ENCODE results near the gene PHETA2.

The PHETA2 gene

GRCh38 chr22:42077486-42078125 is 3.6 kb downstream of the PHETA2 start:
- Histone ChIP-seq H3K27ac (ENCODE audit: low read depth, low read length) (no peak overlapping the region), H3K4me1 (ENCODE audit: control insufficient read depth in 1 of 2, insufficient read depth in 2 of 2, low read length in 2 of 2) (peaks cover 33 to 40% of the 10 kb centered on the region in 2 donors), H3K27me3 (ENCODE audit: control insufficient read depth in 1 of 2, insufficient read depth in 2 of 2, low read length in 2 of 2) (no peaks in the 10 kb centered on the region), H3K4me3 (ENCODE audit: low read depth in 1 of 2, low read length in 2 of 2) (no peak overlapping the region), H3K9me3 (ENCODE audit: control insufficient read depth in 1 of 2, low read length in 2 of 2) (no peaks in the 10 kb centered on the region), H3K9ac (ENCODE audit: low read depth in 1 of 2, low read length in 2 of 2) (peak overlapping the region in 1 of 2 donors; percentile 12), H3K36me3 (ENCODE audit: control insufficient read depth in 1 of 2, insufficient read depth in 2 of 2, low read length in 2 of 2) (peaks cover 0 to 12% of the 10 kb centered on the region in 2 donors)

GRCh38 chr22:42078469-42079318 is 4.6 kb downstream of the PHETA2 start:
- Histone ChIP-seq H3K9ac (ENCODE audit: low read depth in 1 of 2, low read length in 2 of 2) (peak overlapping the region; percentile 89 to 97), H3K27me3 (ENCODE audit: control insufficient read depth in 1 of 2, insufficient read depth in 2 of 2, low read length in 2 of 2) (no peaks in the 10 kb centered on the region), H3K4me3 (ENCODE audit: low read depth in 1 of 2, low read length in 2 of 2) (peak overlapping the region; percentile 72 to 84), H3K27ac (ENCODE audit: low read depth, low read length) (peak overlapping the region; percentile 95), H3K9me3 (ENCODE audit: control insufficient read depth in 1 of 2, low read length in 2 of 2) (no peaks in the 10 kb centered on the region), H3K4me1 (ENCODE audit: control insufficient read depth in 1 of 2, insufficient read depth in 2 of 2, low read length in 2 of 2) (peaks cover 27 to 36% of the 10 kb centered on the region in 2 donors), H3K36me3 (ENCODE audit: control insufficient read depth in 1 of 2, insufficient read depth in 2 of 2, low read length in 2 of 2) (peaks cover 4 to 23% of the 10 kb centered on the region in 2 donors)

- Histone ChIP-seq H3K9ac (ENCODE audit: low read depth in 1 of 2, low read length in 2 of 2) (peak within 1 kb of the TSS; percentile 89 to 97), H3K4me3 (ENCODE audit: low read depth in 1 of 2, low read length in 2 of 2) (peak within 1 kb of the TSS; percentile 72 to 84), H3K27ac (ENCODE audit: low read depth, low read length) (peak within 1 kb of the TSS; percentile 95), H3K4me1 (ENCODE audit: control insufficient read depth in 1 of 2, insufficient read depth in 2 of 2, low read length in 2 of 2) (peaks cover 24 to 31% of the 10 kb centered on the region in 2 donors), H3K27me3 (ENCODE audit: control insufficient read depth in 1 of 2, insufficient read depth in 2 of 2, low read length in 2 of 2) (no peaks in the 10 kb centered on the region), H3K9me3 (ENCODE audit: control insufficient read depth in 1 of 2, low read length in 2 of 2) (no peaks in the 10 kb centered on the region), H3K36me3 (ENCODE audit: control insufficient read depth in 1 of 2, insufficient read depth in 2 of 2, low read length in 2 of 2) (peaks cover 4 to 28% of the 10 kb centered on the region in 2 donors)
These were observed 5.5 kb downstream of the PHETA2 start, which contains the start of gene SMDT1 for GRCh38 chr22:42079319-42080251. TSS of gene SMDT1 (plus strand) at chr22:42079700. CDS start at chr22:42079769, 69 bp downstream.

GRCh38 chr22:42080287-42080686 is 6.2 kb downstream of the PHETA2 start:
- Histone ChIP-seq H3K9ac (ENCODE audit: low read depth in 1 of 2, low read length in 2 of 2) (peak overlapping the region; percentile 55 to 97), H3K27me3 (ENCODE audit: control insufficient read depth in 1 of 2, insufficient read depth in 2 of 2, low read length in 2 of 2) (no peaks in the 10 kb centered on the region), H3K36me3 (ENCODE audit: control insufficient read depth in 1 of 2, insufficient read depth in 2 of 2, low read length in 2 of 2) (peaks cover 4 to 34% of the 10 kb centered on the region in 2 donors), H3K27ac (ENCODE audit: low read depth, low read length) (peak overlapping the region; percentile 68), H3K9me3 (ENCODE audit: control insufficient read depth in 1 of 2, low read length in 2 of 2) (no peaks in the 10 kb centered on the region), H3K4me1 (ENCODE audit: control insufficient read depth in 1 of 2, insufficient read depth in 2 of 2, low read length in 2 of 2) (peaks cover 19 to 26% of the 10 kb centered on the region in 2 donors), H3K4me3 (ENCODE audit: low read depth in 1 of 2, low read length in 2 of 2) (peak overlapping the region; percentile 72 to 84)

- no peak overlapping the region for H3K27ac ChIP-seq (ENCODE audit: low read depth, low read length)
- H3K27me3 ChIP-seq (ENCODE audit: control insufficient read depth in 1 of 2, insufficient read depth in 2 of 2, low read length in 2 of 2), result no peaks in the 10 kb centered on the region
- peaks cover 15 to 16% of the 10 kb centered on the region in 2 donors for H3K4me1 ChIP-seq (ENCODE audit: control insufficient read depth in 1 of 2, insufficient read depth in 2 of 2, low read length in 2 of 2)
- no peak overlapping the region for H3K4me3 ChIP-seq (ENCODE audit: low read depth in 1 of 2, low read length in 2 of 2)
- H3K9ac ChIP-seq (ENCODE audit: low read depth in 1 of 2, low read length in 2 of 2), result no peak overlapping the region
- no peaks in the 10 kb centered on the region for H3K9me3 ChIP-seq (ENCODE audit: control insufficient read depth in 1 of 2, low read length in 2 of 2)
- H3K36me3 ChIP-seq (ENCODE audit: control insufficient read depth in 1 of 2, insufficient read depth in 2 of 2, low read length in 2 of 2), result peaks cover 21 to 50% of the 10 kb centered on the region in 2 donors
These were observed 9.1 kb downstream of the PHETA2 start for GRCh38 chr22:42083119-42083518.

- H3K9me3 ChIP-seq (ENCODE audit: control insufficient read depth in 1 of 2, low read length in 2 of 2), result no peaks in the 10 kb centered on the region
- no peaks in the 10 kb centered on the region for H3K27me3 ChIP-seq (ENCODE audit: control insufficient read depth in 1 of 2, insufficient read depth in 2 of 2, low read length in 2 of 2)
- peaks cover 21 to 50% of the 10 kb centered on the region in 2 donors for H3K36me3 ChIP-seq (ENCODE audit: control insufficient read depth in 1 of 2, insufficient read depth in 2 of 2, low read length in 2 of 2)
- H3K9ac ChIP-seq (ENCODE audit: low read depth in 1 of 2, low read length in 2 of 2), result no peak overlapping the region
- H3K4me1 ChIP-seq (ENCODE audit: control insufficient read depth in 1 of 2, insufficient read depth in 2 of 2, low read length in 2 of 2), result peaks cover 14 to 18% of the 10 kb centered on the region in 2 donors
- H3K27ac ChIP-seq (ENCODE audit: low read depth, low read length), result no peak overlapping the region
- no peak overlapping the region for H3K4me3 ChIP-seq (ENCODE audit: low read depth in 1 of 2, low read length in 2 of 2)
These were observed 10.8 kb downstream of the PHETA2 start for GRCh38 chr22:42084874-42085273.

- H3K9me3 ChIP-seq (ENCODE audit: control insufficient read depth in 1 of 2, low read length in 2 of 2), result no peaks in the 10 kb centered on the region
- H3K36me3 ChIP-seq (ENCODE audit: control insufficient read depth in 1 of 2, insufficient read depth in 2 of 2, low read length in 2 of 2), result peaks cover 21 to 50% of the 10 kb centered on the region in 2 donors
- H3K4me3 ChIP-seq (ENCODE audit: low read depth in 1 of 2, low read length in 2 of 2), result no peak overlapping the region
- H3K27me3 ChIP-seq (ENCODE audit: control insufficient read depth in 1 of 2, insufficient read depth in 2 of 2, low read length in 2 of 2), result no peaks in the 10 kb centered on the region
- H3K27ac ChIP-seq (ENCODE audit: low read depth, low read length), result no peak overlapping the region
- no peak overlapping the region for H3K9ac ChIP-seq (ENCODE audit: low read depth in 1 of 2, low read length in 2 of 2)
- peaks cover 12 to 14% of the 10 kb centered on the region in 2 donors for H3K4me1 ChIP-seq (ENCODE audit: control insufficient read depth in 1 of 2, insufficient read depth in 2 of 2, low read length in 2 of 2)
These were observed 12.0 kb downstream of the PHETA2 start for GRCh38 chr22:42086051-42086450.

GRCh38 chr22:42090596-42091454 is 16.8 kb downstream of the PHETA2 start, which contains the start of gene NDUFA6:
TSS of gene NDUFA6 (minus strand) at chr22:42090772. CDS start at chr22:42090744, 28 bp downstream.
- peaks cover 16 to 17% of the 10 kb centered on the region in 2 donors for H3K4me1 ChIP-seq (ENCODE audit: control insufficient read depth in 1 of 2, insufficient read depth in 2 of 2, low read length in 2 of 2)
- peaks cover 12 to 13% of the 10 kb centered on the region in 2 donors for H3K36me3 ChIP-seq (ENCODE audit: control insufficient read depth in 1 of 2, insufficient read depth in 2 of 2, low read length in 2 of 2)
- H3K27ac ChIP-seq (ENCODE audit: low read depth, low read length), result peak within 1 kb of the TSS; percentile 96
- peak within 1 kb of the TSS; percentile 97 to 98 for H3K9ac ChIP-seq (ENCODE audit: low read depth in 1 of 2, low read length in 2 of 2)
- no peaks in the 10 kb centered on the region for H3K9me3 ChIP-seq (ENCODE audit: control insufficient read depth in 1 of 2, low read length in 2 of 2)
- no peaks in the 10 kb centered on the region for H3K27me3 ChIP-seq (ENCODE audit: control insufficient read depth in 1 of 2, insufficient read depth in 2 of 2, low read length in 2 of 2)
- peak within 1 kb of the TSS; percentile 93 to 97 for H3K4me3 ChIP-seq (ENCODE audit: low read depth in 1 of 2, low read length in 2 of 2)

GRCh38 chr22:42091455-42091782 is 17.4 kb downstream of the PHETA2 start:
- Histone ChIP-seq H3K4me1 (ENCODE audit: control insufficient read depth in 1 of 2, insufficient read depth in 2 of 2, low read length in 2 of 2) (peaks cover 16 to 17% of the 10 kb centered on the region in 2 donors), H3K36me3 (ENCODE audit: control insufficient read depth in 1 of 2, insufficient read depth in 2 of 2, low read length in 2 of 2) (peaks cover 6 to 7% of the 10 kb centered on the region in 2 donors), H3K9ac (ENCODE audit: low read depth in 1 of 2, low read length in 2 of 2) (peak overlapping the region; percentile 91 to 93), H3K4me3 (ENCODE audit: low read depth in 1 of 2, low read length in 2 of 2) (peak overlapping the region; percentile 81), H3K27ac (ENCODE audit: low read depth, low read length) (peak overlapping the region; percentile 94), H3K27me3 (ENCODE audit: control insufficient read depth in 1 of 2, insufficient read depth in 2 of 2, low read length in 2 of 2) (no peaks in the 10 kb centered on the region), H3K9me3 (ENCODE audit: control insufficient read depth in 1 of 2, low read length in 2 of 2) (no peaks in the 10 kb centered on the region)
